H1 (cell line): ENCODE data around the gene IFT81. TPM values are rescaled to one million over a fixed set of nuclear protein-coding genes. Genes with fewer than 3 reads are reported as not detected.

Experiments used
- JUN ChIP-seq: IDR thresholded peaks from 2 replicates; pipeline ENCODE4 v1.6.1; 2011; ENCODE audit warnings: low read depth, mild to moderate bottlenecking, improper control_type of control experiment, low read length
- KDM4A ChIP-seq: IDR thresholded peaks from one replicate; pipeline ENCODE4 v1.7.1; 2012; ENCODE audit warnings: low read depth, mild to moderate bottlenecking, moderate library complexity, low read length, inconsistent platforms; ENCODE audit not compliant: severe bottlenecking
- TBP ChIP-seq: IDR thresholded peaks from 2 replicates; pipeline ENCODE4 v1.6.1; 2011; ENCODE audit warnings: low read depth, low read length, improper control_type of control experiment
- YY1 ChIP-seq: IDR thresholded peaks from 2 replicates; pipeline ENCODE4 v1.6.1; 2011; ENCODE audit warnings: low read depth, mild to moderate bottlenecking, low read length
- polyA plus RNA-seq, 7 experiments: library from polyadenylated mRNA; depleted of rRNA in 3 of 7; stranded (reverse) in 5 of 7; unstranded in 2 of 7; fragments of >200 nt in 5 of 7; fragments of 200-250 nt in 2 of 7; gene quantifications; 1 replicate in 5 of 7; 2 replicates in 1 of 7; 4 replicates in 1 of 7; pipeline versions ENCODE4 v1.2.1 to v1.2.3, GENCODE V29; 2011 to 2013; ENCODE audit warnings: missing spikeins in 2 of 7, mixed read lengths in 2 of 7
- total RNA-seq: library from RNA; stranded (reverse); fragmentation: NEBNext Ultra II Directional; extraction: Animal tissue kit (Norgen Biotek cat#: 25700); gene quantifications from 2 replicates; pipeline ENCODE4 v1.2.1, GENCODE V29; 2021

Gene IFT81
- total and polyA plus RNA-seq, 2 of the 8 experiments (the other 6 are each of a cell fraction or from before 2014, with no cell fraction given), result 4.1 to 14.5 TPM

- TF ChIP-seq YY1, result no peak
- no peak for TF ChIP-seq JUN
- no peak for TF ChIP-seq TBP
- no peak for TF ChIP-seq KDM4A
These were observed 46.4 kb upstream of the IFT81 start (continued) for GRCh38 chr12:110077800-110078199.
